Mesothelial cell of epicardium (in vitro differentiated cells): Measurements from ENCODE around the gene PAIP1. TPM values are rescaled to one million over a fixed set of nuclear protein-coding genes. Genes with fewer than 3 reads are reported as not detected.
"Not testable (repeated sequence)": the region's sequence is repeated elsewhere in the genome, so short reads cannot be mapped to it uniquely, and the experiment has no call there.

Experiments
- DNase-seq, 2 experiments: peaks; one replicate each; pipeline ENCODE4 v3.0.0; 2021; ENCODE audit warnings: low spot score in 2 of 2; ENCODE audit not compliant: unreplicated experiment in 2 of 2
- H3K27ac Mint-ChIP-seq: 2 replicates; pipeline ENCODE4 v1.8.0; 2021; ENCODE audit warnings: mixed read lengths
- H3K27me3 Mint-ChIP-seq: 2 replicates; pipeline ENCODE4 v1.8.0; 2021; ENCODE audit warnings: low read depth, mixed read lengths
- H3K36me3 Mint-ChIP-seq: 2 replicates; pipeline ENCODE4 v1.8.0; 2021; ENCODE audit warnings: mixed read lengths
- H3K4me1 Mint-ChIP-seq: 2 replicates; pipeline ENCODE4 v1.8.0; 2021; ENCODE audit warnings: mixed read lengths
- H3K4me3 Mint-ChIP-seq: 2 replicates; pipeline ENCODE4 v1.8.0; 2021; ENCODE audit warnings: mild to moderate bottlenecking, moderate library complexity, mixed read lengths
- H3K9me3 Mint-ChIP-seq: 2 replicates; pipeline ENCODE4 v1.8.0; 2021; ENCODE audit warnings: mixed read lengths
- CTCF ChIP-seq: fragments of 200-600 bp; sonication (generic); IDR thresholded peaks from one replicate; pipeline ENCODE4 v1.5.0; 2021; ENCODE audit warnings: antibody characterized with exemption; ENCODE audit not compliant: unreplicated experiment
- total RNA-seq: library from RNA; stranded (reverse); gene quantifications from 3 replicates; pipeline ENCODE4 v1.2.1, GENCODE V29; 2021

The PAIP1 gene
- total RNA-seq, 1 donor from 2014 or later, result 97.9 TPM

- H3K27ac Mint-ChIP-seq, result peak overlapping the region; percentile 94
- no peaks in the 10 kb centered on the region for H3K27me3 Mint-ChIP-seq
These were observed 44.8 kb upstream of the PAIP1 start for GRCh38 chr5:43601454-43602260.

GRCh38 chr5:43598927-43599326 lies 42.0 kb upstream of the PAIP1 start:
- H3K27ac Mint-ChIP-seq, H3K36me3 Mint-ChIP-seq, H3K9me3 Mint-ChIP-seq, H3K4me3 Mint-ChIP-seq, H3K27me3 Mint-ChIP-seq, DNase-seq: not testable (repeated sequence)
- H3K4me1 Mint-ChIP-seq, result peaks cover 25% of the 10 kb centered on the region

More at GRCh38 chr5:43601454-43602260, 44.8 kb upstream of the PAIP1 start:
- no peak for DNase-seq
- peaks cover 31% of the 10 kb centered on the region for H3K4me1 Mint-ChIP-seq
- H3K9me3 Mint-ChIP-seq, result no peaks in the 10 kb centered on the region
- H3K36me3 Mint-ChIP-seq, result peaks cover 8% of the 10 kb centered on the region
- TF ChIP-seq CTCF, result no peak
- peak overlapping the region; percentile 89 for H3K4me3 Mint-ChIP-seq

- no peaks in the 10 kb centered on the region for H3K4me1 Mint-ChIP-seq
- TF ChIP-seq CTCF, result no peak
- DNase-seq, result no peak
- H3K4me3 Mint-ChIP-seq, result no peak overlapping the region
- peaks cover 8% of the 10 kb centered on the region for H3K36me3 Mint-ChIP-seq
- H3K9me3 Mint-ChIP-seq, result no peaks in the 10 kb centered on the region
- H3K27ac Mint-ChIP-seq, result no peak overlapping the region
- H3K27me3 Mint-ChIP-seq, result peaks cover 7% of the 10 kb centered on the region
These were observed 35.5 kb upstream of the PAIP1 start for GRCh38 chr5:43592363-43592762.

GRCh38 chr5:43590700-43591099 lies 33.8 kb upstream of the PAIP1 start:
- H3K27ac Mint-ChIP-seq, result no peak overlapping the region
- H3K4me3 Mint-ChIP-seq, result no peak overlapping the region
- no peak for TF ChIP-seq CTCF

DNA sequence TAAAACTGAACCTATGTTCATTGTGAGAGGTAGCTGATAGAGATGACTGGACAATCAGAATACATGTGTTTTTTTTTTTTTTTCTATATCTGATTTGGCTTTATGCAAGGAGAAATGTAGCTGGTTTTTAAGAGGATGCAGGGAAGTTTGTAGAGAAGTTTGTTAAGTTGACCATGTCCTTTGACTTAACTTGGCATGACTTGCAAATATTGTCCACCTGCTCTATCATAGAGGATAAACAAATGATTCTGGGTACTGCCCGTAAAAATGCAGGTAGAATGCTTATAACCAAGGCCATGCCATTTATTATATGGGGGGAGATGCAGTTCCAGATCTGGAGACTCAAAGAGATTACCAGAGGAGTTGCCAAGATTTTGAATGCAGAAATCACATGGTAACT lies 32.4 kb upstream of the PAIP1 start:
- no peak for DNase-seq
- Mint-ChIP-seq H3K27ac (no peak overlapping the region), H3K4me1 (no peaks in the 10 kb centered on the region), H3K27me3 (peaks cover 7% of the 10 kb centered on the region), H3K36me3 (peaks cover 8% of the 10 kb centered on the region), H3K4me3 (no peak overlapping the region), H3K9me3 (peaks cover 3% of the 10 kb centered on the region)
- no peak for TF ChIP-seq CTCF

More at GRCh38 chr5:43590700-43591099, 33.8 kb upstream of the PAIP1 start:
- Mint-ChIP-seq H3K27me3 (peaks cover 7% of the 10 kb centered on the region), H3K9me3 (peaks cover 3% of the 10 kb centered on the region), H3K4me1 (no peaks in the 10 kb centered on the region), H3K36me3 (peaks cover 8% of the 10 kb centered on the region)
- DNase-seq, result no peak

DNA sequence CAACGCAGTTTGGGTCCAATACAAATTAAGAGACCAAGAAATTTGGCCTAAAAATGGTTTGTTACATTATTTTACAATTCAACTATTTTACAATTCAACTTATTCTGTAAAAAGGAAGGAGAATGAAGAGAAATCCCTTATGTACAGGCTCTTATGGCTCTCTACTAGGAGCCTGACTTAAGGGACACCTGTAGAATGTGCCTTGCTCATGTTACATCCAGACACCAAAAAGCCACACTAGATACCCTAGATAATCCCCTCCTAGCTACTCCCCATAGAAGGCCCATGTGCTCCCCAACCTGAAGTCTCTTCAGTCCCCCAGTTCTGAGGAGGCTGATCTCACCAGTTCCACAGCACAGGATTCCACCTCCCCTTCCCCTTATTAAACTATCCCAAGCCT lies 32.0 kb upstream of the PAIP1 start:
- Mint-ChIP-seq H3K27me3 (peaks cover 7% of the 10 kb centered on the region), H3K4me3 (no peak overlapping the region), H3K4me1 (no peaks in the 10 kb centered on the region), H3K9me3 (peaks cover 3% of the 10 kb centered on the region), H3K36me3 (peaks cover 8% of the 10 kb centered on the region), H3K27ac (no peak overlapping the region)
- no peak for TF ChIP-seq CTCF
- no peak for DNase-seq
